ENCODE results near the gene PIK3R1.
"Not testable (repeated sequence)": the region's sequence is repeated elsewhere in the genome, so short reads cannot be mapped to it uniquely, and the experiment has no call there.

The PIK3R1 gene

GRCh38 chr5:68196876-68197275 lies 18.7 kb upstream of the PIK3R1 start:
- Histone ChIP-seq H3K27ac (ENCODE audit: low read length) (no peak overlapping the region), H3K36me3 (ENCODE audit: insufficient read depth, low read length) (no peaks in the 10 kb centered on the region), H2AFZ (ENCODE audit: low read depth, low read length) (no peak overlapping the region), H3K4me2 (ENCODE audit: insufficient read depth, low read length) (no peak overlapping the region), H3K4me3 (ENCODE audit: low read depth in 1 of 2, low read length in 2 of 2) (no peak overlapping the region), H3K9ac (ENCODE audit: low read depth, low read length) (no peak overlapping the region), H3K79me2 (ENCODE audit: insufficient read depth, low read length) (no peaks in the 10 kb centered on the region), H3K9me3 (ENCODE audit: insufficient read depth, low read length, severe bottlenecking) (no peaks in the 10 kb centered on the region), H4K20me1 (ENCODE audit: insufficient read depth, low read length) (no peaks in the 10 kb centered on the region), H3K27me3 (ENCODE audit: insufficient read depth, low read length, poor library complexity) (no peaks in the 10 kb centered on the region), H3K4me1 (ENCODE audit: insufficient read depth, low read length) (no peaks in the 10 kb centered on the region)
- no peak for DNase-seq
- ATAC-seq (ENCODE audit: insufficient read depth, low read depth), result no peak
- no peak for TF ChIP-seq EZH2 (IDR thresholded peaks at IDR 0.05; ENCODE audit: borderline replicate concordance, low read depth, low read length, severe bottlenecking)
- TF ChIP-seq CTCF (IDR thresholded peaks at IDR 0.05; ENCODE audit: borderline replicate concordance, extremely low read depth, low read length, poor library complexity, severe bottlenecking), result no peak

DNA sequence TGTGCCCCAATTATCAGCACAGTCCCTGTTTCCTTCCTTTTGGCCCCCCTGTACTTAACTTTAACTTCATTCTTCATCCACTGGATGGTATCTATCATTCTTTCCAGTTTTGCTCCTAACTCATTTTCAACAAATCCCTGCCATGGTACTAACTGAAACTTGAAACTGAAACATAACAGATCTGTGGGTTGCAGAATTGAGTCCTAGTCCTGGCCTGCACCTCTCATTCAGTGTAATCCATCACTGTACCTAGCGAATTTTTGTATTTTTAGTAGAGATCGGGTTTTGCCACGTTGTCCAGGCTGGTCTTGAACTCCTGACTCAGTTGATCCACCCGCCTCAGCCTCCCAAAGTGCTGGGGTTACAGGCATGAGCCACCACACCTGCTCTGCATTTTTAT lies 15.3 kb upstream of the PIK3R1 start:
- TF ChIP-seq EZH2 (IDR thresholded peaks at IDR 0.05; ENCODE audit: borderline replicate concordance, low read depth, low read length, severe bottlenecking), result no peak
- TF ChIP-seq CTCF (IDR thresholded peaks at IDR 0.05; ENCODE audit: borderline replicate concordance, extremely low read depth, low read length, poor library complexity, severe bottlenecking), result no peak
- DNase-seq (no peak), ATAC-seq (ENCODE audit: insufficient read depth, low read depth) (no peak)
- H3K36me3 ChIP-seq (ENCODE audit: insufficient read depth, low read length), result no peaks in the 10 kb centered on the region
- H3K9ac ChIP-seq (ENCODE audit: low read depth, low read length), result no peak overlapping the region
- H2AFZ ChIP-seq (ENCODE audit: low read depth, low read length), result no peak overlapping the region
- no peak overlapping the region for H3K4me2 ChIP-seq (ENCODE audit: insufficient read depth, low read length)
- no peak overlapping the region for H3K4me3 ChIP-seq (ENCODE audit: low read depth in 1 of 2, low read length in 2 of 2)
- H3K9me3 ChIP-seq (ENCODE audit: insufficient read depth, low read length, severe bottlenecking), result no peaks in the 10 kb centered on the region
- no peak overlapping the region for H3K27ac ChIP-seq (ENCODE audit: low read length)
- H3K79me2 ChIP-seq (ENCODE audit: insufficient read depth, low read length), result no peaks in the 10 kb centered on the region
- H4K20me1 ChIP-seq (ENCODE audit: insufficient read depth, low read length), result no peaks in the 10 kb centered on the region
- H3K4me1 ChIP-seq (ENCODE audit: insufficient read depth, low read length), result no peaks in the 10 kb centered on the region
- H3K27me3 ChIP-seq (ENCODE audit: insufficient read depth, low read length, poor library complexity), result no peaks in the 10 kb centered on the region

- not testable (repeated sequence) for H3K36me3 ChIP-seq (ENCODE audit: insufficient read depth, low read length); H3K27ac ChIP-seq (ENCODE audit: low read length); ATAC-seq (ENCODE audit: insufficient read depth, low read depth); H2AFZ ChIP-seq (ENCODE audit: low read depth, low read length); H3K4me1 ChIP-seq (ENCODE audit: insufficient read depth, low read length); H3K9ac ChIP-seq (ENCODE audit: low read depth, low read length); H3K4me3 ChIP-seq (ENCODE audit: low read depth in 1 of 2, low read length in 2 of 2); H3K79me2 ChIP-seq (ENCODE audit: insufficient read depth, low read length); H3K27me3 ChIP-seq (ENCODE audit: insufficient read depth, low read length, poor library complexity); H3K4me2 ChIP-seq (ENCODE audit: insufficient read depth, low read length); H4K20me1 ChIP-seq (ENCODE audit: insufficient read depth, low read length)
- peaks cover 23% of the 10 kb centered on the region for H3K9me3 ChIP-seq (ENCODE audit: insufficient read depth, low read length, severe bottlenecking)
- DNase-seq, result peak; percentile 9
Observed at GRCh38 chr5:68210654-68211053, 4.9 kb upstream of the PIK3R1 start.

DNA sequence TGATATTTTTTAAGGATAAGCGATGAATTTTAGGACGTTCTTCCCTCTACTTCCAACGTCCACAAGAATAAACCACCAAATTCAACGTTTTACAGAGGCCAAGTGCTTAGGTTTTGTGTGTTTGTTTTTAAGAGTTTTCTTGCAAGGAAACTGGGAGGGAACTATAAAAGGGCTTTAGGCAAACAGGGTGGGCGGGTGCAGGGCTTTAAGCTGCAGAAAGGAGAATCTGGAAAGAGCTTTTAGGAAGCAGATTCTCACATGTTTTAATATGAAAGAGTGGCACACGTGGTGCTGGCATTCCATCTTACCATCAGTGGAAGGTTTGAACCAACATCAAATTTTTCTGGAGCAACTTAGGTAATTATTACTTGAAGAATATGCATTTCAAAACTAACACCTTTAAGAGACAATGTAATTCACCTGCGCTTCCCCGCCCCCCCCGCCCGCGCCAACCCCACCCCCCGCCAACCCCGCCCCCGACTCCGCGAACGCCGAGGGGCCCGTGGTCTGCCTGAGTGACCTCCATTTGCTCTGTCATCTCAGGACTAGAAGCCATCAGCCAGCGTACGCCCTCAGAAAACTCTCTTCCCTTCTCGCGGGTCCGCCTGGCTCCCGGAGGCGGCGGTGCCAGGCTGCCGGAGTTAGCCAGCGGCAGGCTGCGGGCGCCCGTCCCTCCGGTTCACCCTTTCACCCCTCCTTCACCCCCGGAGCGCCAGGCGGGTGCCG lies 911 bp upstream of the PIK3R1 start:
- H3K79me2 ChIP-seq (ENCODE audit: insufficient read depth, low read length), result peaks cover 41% of the 10 kb centered on the region
- H3K9me3 ChIP-seq (ENCODE audit: insufficient read depth, low read length, severe bottlenecking), result peaks cover 21% of the 10 kb centered on the region
- peak overlapping the region; percentile 72 to 91 for H3K4me3 ChIP-seq (ENCODE audit: low read depth in 1 of 2, low read length in 2 of 2)
- peaks cover 32% of the 10 kb centered on the region for H3K4me1 ChIP-seq (ENCODE audit: insufficient read depth, low read length)
- no peak for ATAC-seq (ENCODE audit: insufficient read depth, low read depth)
- H3K36me3 ChIP-seq (ENCODE audit: insufficient read depth, low read length), result peaks cover 4% of the 10 kb centered on the region; the same call in 1 of the 2 replicates
- peak overlapping the region; percentile 81 for H3K9ac ChIP-seq (ENCODE audit: low read depth, low read length)
- DNase-seq, result no peak
- H4K20me1 ChIP-seq (ENCODE audit: insufficient read depth, low read length), result peaks cover 27% of the 10 kb centered on the region
- H3K27me3 ChIP-seq (ENCODE audit: insufficient read depth, low read length, poor library complexity), result no peaks in the 10 kb centered on the region
- H3K4me2 ChIP-seq (ENCODE audit: insufficient read depth, low read length), result peak overlapping the region; percentile 82
- H3K27ac ChIP-seq (ENCODE audit: low read length), result peak overlapping the region; percentile 84
- TF ChIP-seq CTCF (IDR thresholded peaks at IDR 0.05; ENCODE audit: borderline replicate concordance, extremely low read depth, low read length, poor library complexity, severe bottlenecking) (no peak), EZH2 (IDR thresholded peaks at IDR 0.05; ENCODE audit: borderline replicate concordance, low read depth, low read length, severe bottlenecking) (no peak)
- peak overlapping the region; percentile 86 for H2AFZ ChIP-seq (ENCODE audit: low read depth, low read length)
